ENCODE data around the gene THAP4. TPM values are rescaled to one million over a fixed set of nuclear protein-coding genes. Genes with fewer than 3 reads are reported as not detected.

Gene THAP4
- total RNA-seq (2012; rRNA removed) (33.9 and 42.2 TPM in 2 replicates), polyA plus RNA-seq (2012; rRNA removed) (55.1 and 60.3 TPM in 2 replicates), Bru-seq, nascent RNA (percentile 73 among the genes with signal in this experiment), BruChase-seq, experiment 1, labeled RNA remaining after a 6-hour chase (percentile 85 among the genes with signal in this experiment), BruChase-seq, experiment 2, labeled RNA remaining after a 2-hour chase (percentile 77 among the genes with signal in this experiment)
- 53.0 and 64.7 TPM in 2 replicates for polyA plus RNA-seq (2012; cell fraction: cytosol; rRNA removed)
- polyA plus RNA-seq (2012; cell fraction: nucleus; rRNA removed; ENCODE audit: low replicate concordance), result 20.5 and 32.9 TPM in 2 replicates
- long read RNA-seq, transcript THAP4-204 (6 exons, 2,367 nt), result major isoform, 50 of 81 reads
- long read RNA-seq, partial matches to known transcripts, result 23 of 81 reads
- long read RNA-seq, other reads (novel, unspliced or antisense), result 7 of 81 reads

GRCh38 chr2:241637018-241637794, at the start of gene THAP4, which contains the start of gene ATG4B:
TSS of gene THAP4 (minus strand) at chr2:241637158. CDS start at chr2:241637017, 141 bp downstream.
TSS of gene ATG4B (plus strand) at chr2:241637693. CDS start at chr2:241637715, 22 bp downstream.
- ATAC-seq (ENCODE audit: low read depth) (peak; percentile 87), DNase-seq (peak; percentile 82)
- ChIA-PET CTCF (interaction anchor here (1.6 kb wide), 1 partner anchor 28 kb away, joined by 4 read pairs; no protein-coding TSS in a partner anchor), POLR2A (ENCODE audit: unreplicated experiment) (interaction anchor here (0.5 kb wide), 1 partner anchor 396 kb away, joined by 3 read pairs; no protein-coding TSS in a partner anchor)
- Histone ChIP-seq H2BK15ac (ENCODE audit: low read depth, low read length) (peak within 1 kb of the TSS; percentile 100; the same call in 2 of the 3 replicates), H4K5ac (ENCODE audit: low read depth, low read length) (peak within 1 kb of the TSS; percentile 100), H2AK9ac (replicated peaks; ENCODE audit: low read depth, low read length, poor library complexity) (peak within 1 kb of the TSS; percentile 98), H2BK5ac (ENCODE audit: low read depth, low read length, poor library complexity, severe bottlenecking) (peak within 1 kb of the TSS; percentile 100), H2AFZ (replicated peaks; ENCODE audit: low read length, poor library complexity) (peak within 1 kb of the TSS; percentile 100), H3K27me3 (ENCODE audit: control insufficient read depth, insufficient read depth, low read length) (no peaks in the 10 kb centered on the region), H3K79me1 (ENCODE audit: low read depth in 1 of 2, low read length in 2 of 2) (peaks cover 36 to 79% of the 10 kb centered on the region in 2 experiments), H3K4me1 (ENCODE audit: control insufficient read depth, insufficient read depth, low read length) (peaks cover 3% of the 10 kb centered on the region; the same call in 1 of the 2 replicates), H3K9ac (ENCODE audit: low read depth, low read length) (peak within 1 kb of the TSS; percentile 100), H3K14ac (replicated peaks; ENCODE audit: low read depth, low read length) (peak within 1 kb of the TSS; percentile 100), H2AK5ac (ENCODE audit: low read depth, low read length) (no peak within 1 kb of the TSS; the same call in 1 of the 2 replicates), H3K56ac (ENCODE audit: extremely low read depth, insufficient read depth, low read length) (peak within 1 kb of the TSS; percentile 99), H3K27ac (ENCODE audit: insufficient read depth, low read length) (peak within 1 kb of the TSS; percentile 100), H3K36me3 (ENCODE audit: control insufficient read depth, insufficient read depth, low read length) (peaks cover 22% of the 10 kb centered on the region), H3K4me2 (ENCODE audit: low read depth, low read length) (peak within 1 kb of the TSS; percentile 97), H3K23ac (ENCODE audit: low read depth, low read length) (peak within 1 kb of the TSS; percentile 100), H2BK20ac (ENCODE audit: low read depth, low read length) (peak within 1 kb of the TSS; percentile 99), H4K20me1 (ENCODE audit: insufficient read depth, low read length) (peaks cover 62% of the 10 kb centered on the region), H3K4me3 (ENCODE audit: insufficient read depth, low read depth, low read length) (peak within 1 kb of the TSS; percentile 100), H4K91ac (ENCODE audit: insufficient read depth, low read depth, low read length) (peak within 1 kb of the TSS; percentile 99), H2BK120ac (ENCODE audit: low read depth, low read length) (peak within 1 kb of the TSS; percentile 100), H3K9me3 (ENCODE audit: control insufficient read depth, insufficient read depth, low read length) (no peaks in the 10 kb centered on the region), H3K4ac (ENCODE audit: low read depth, low read length) (peak within 1 kb of the TSS; percentile 100), H3K18ac (ENCODE audit: low read depth, low read length) (peak within 1 kb of the TSS; percentile 100), H3K9me1 (ENCODE audit: insufficient read depth, low read length) (peaks cover 11% of the 10 kb centered on the region), H4K8ac (ENCODE audit: low read depth in 2 of 2, low read length in 2 of 2) (peak within 1 kb of the TSS; percentile 99 to 100)
- in situ Hi-C loops (cut with MboI; ENCODE audit: low sequenced_read_pairs), result no loop called here
- dilution Hi-C loops (cut with HindIII; ENCODE audit: low sequenced_read_pairs, unreplicated experiment), result no loop called here
- no TSS peak for BruUV-seq (replicated peaks)
- WGBS, 2 experiments (ENCODE audit: extremely low coverage in 2 of 2, insufficient read length in 1 of 2), result 0% methylated on average over 51 of the region's 123 CpGs; no CpG with 5 or more reads in 1 of the 2 experiments
- intact Hi-C loops (cut with micrococcal nuclease), result loop anchor here (5.0 kb wide), 2 partner anchors 130 to 280 kb away; partner anchors contain the start of genes FARP2 and STK25
- peak; percentile 72; the same call in 1 of the 2 replicates for TF ChIP-seq MAZ (IDR thresholded peaks at IDR 0.05; ENCODE audit: borderline replicate concordance, low read depth, low read length)
- TF ChIP-seq MAFK (IDR thresholded peaks at IDR 0.05; ENCODE audit: low read depth, low read length), result no peak
- TF ChIP-seq USF2 (IDR thresholded peaks at IDR 0.05; ENCODE audit: low read depth, low read length), result no peak
- no peak for TF ChIP-seq FOS (IDR thresholded peaks at IDR 0.05; ENCODE audit: low read depth, low read length)
- TF ChIP-seq, protein P1, sequence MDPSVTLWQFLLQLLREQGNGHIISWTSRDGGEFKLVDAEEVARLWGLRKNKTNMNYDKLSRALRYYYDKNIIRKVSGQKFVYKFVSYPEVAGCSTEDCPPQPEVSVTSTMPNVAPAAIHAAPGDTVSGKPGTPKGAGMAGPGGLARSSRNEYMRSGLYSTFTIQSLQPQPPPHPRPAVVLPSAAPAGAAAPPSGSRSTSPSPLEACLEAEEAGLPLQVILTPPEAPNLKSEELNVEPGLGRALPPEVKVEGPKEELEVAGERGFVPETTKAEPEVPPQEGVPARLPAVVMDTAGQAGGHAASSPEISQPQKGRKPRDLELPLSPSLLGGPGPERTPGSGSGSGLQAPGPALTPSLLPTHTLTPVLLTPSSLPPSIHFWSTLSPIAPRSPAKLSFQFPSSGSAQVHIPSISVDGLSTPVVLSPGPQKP (IDR thresholded peaks at IDR 0.05; ENCODE audit: borderline replicate concordance, low read depth, low read length), result no peak
- no peak for TF ChIP-seq CEBPB (IDR thresholded peaks at IDR 0.05; ENCODE audit: low read depth, low read length)
- peak; percentile 53; the same call in 1 of the 2 replicates for TF ChIP-seq MXI1 (IDR thresholded peaks at IDR 0.05; ENCODE audit: borderline replicate concordance, low read depth, low read length)
- no peak for TF ChIP-seq RAD21 (IDR thresholded peaks at IDR 0.05; ENCODE audit: low read length)
- TF ChIP-seq, protein P2, sequence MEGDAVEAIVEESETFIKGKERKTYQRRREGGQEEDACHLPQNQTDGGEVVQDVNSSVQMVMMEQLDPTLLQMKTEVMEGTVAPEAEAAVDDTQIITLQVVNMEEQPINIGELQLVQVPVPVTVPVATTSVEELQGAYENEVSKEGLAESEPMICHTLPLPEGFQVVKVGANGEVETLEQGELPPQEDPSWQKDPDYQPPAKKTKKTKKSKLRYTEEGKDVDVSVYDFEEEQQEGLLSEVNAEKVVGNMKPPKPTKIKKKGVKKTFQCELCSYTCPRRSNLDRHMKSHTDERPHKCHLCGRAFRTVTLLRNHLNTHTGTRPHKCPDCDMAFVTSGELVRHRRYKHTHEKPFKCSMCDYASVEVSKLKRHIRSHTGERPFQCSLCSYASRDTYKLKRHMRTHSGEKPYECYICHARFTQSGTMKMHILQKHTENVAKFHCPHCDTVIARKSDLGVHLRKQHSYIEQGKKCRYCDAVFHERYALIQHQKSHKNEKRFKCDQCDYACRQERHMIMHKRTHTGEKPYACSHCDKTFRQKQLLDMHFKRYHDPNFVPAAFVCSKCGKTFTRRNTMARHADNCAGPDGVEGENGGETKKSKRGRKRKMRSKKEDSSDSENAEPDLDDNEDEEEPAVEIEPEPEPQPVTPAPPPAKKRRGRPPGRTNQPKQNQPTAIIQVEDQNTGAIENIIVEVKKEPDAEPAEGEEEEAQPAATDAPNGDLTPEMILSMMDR (conservative IDR thresholded peaks at IDR 0.05; ENCODE audit: low read depth, low read length), result no peak
- no peak for TF ChIP-seq NFE2L2 (IDR thresholded peaks at IDR 0.05; ENCODE audit: low read depth, low read length)
- TF ChIP-seq POLR2A (IDR thresholded peaks at IDR 0.05; ENCODE audit: low read depth, low read length), result peak; percentile 82
